HG03439 (cell line): Measurements from ENCODE around the gene RAD51C.
"Not testable (repeated sequence)": the region's sequence is repeated elsewhere in the genome, so short reads cannot be mapped to it uniquely, and the experiment has no call there.

Experiments
- ATAC-seq: cut with Tn5 transposase; IDR thresholded peaks from one replicate; pipeline ENCODE4 v1.9.1; 2021; ENCODE audit warnings: mild to moderate bottlenecking, moderate library complexity; ENCODE audit not compliant: unreplicated experiment

RAD51C gene

DNA sequence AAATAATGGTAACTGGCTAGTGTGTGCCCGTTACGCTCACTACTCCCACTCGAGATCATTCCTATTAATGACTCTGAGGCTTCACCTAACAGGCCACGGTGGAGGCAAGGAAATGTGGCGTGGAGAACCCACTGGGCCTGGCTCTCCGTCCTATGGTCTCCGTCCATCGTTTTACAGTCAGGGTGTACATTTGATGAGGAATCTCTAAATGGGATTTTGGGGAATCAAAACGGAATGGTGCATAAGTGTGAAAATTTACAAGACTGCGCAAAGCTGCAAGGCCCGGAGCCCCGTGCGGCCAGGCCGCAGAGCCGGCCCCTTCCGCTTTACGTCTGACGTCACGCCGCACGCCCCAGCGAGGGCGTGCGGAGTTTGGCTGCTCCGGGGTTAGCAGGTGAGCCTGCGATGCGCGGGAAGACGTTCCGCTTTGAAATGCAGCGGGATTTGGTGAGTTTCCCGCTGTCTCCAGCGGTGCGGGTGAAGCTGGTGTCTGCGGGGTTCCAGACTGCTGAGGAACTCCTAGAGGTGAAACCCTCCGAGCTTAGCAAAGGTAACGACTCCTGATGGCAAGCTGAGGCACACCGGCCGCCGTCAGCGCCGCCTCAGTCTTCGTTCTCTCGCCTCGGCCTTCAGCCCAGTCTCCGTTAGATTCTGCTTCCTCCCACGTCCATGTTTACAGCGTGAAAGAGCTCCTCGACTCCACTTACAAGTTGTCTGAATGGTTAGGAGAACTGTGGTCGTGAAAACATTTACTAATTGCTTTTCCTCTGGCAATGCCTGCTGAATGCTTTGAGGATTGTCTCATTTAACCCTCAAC is at the start of gene RAD51C:
Gene RAD51C (plus strand): TSS at position 364 of the 817 bp plus-strand sequence. CDS start 42 bp downstream, at position 406.
- peak; percentile 91 for ATAC-seq

- ATAC-seq: no peak
Observed at GRCh38 chr17:58643147-58643546, 49.3 kb upstream of the RAD51C start.

DNA sequence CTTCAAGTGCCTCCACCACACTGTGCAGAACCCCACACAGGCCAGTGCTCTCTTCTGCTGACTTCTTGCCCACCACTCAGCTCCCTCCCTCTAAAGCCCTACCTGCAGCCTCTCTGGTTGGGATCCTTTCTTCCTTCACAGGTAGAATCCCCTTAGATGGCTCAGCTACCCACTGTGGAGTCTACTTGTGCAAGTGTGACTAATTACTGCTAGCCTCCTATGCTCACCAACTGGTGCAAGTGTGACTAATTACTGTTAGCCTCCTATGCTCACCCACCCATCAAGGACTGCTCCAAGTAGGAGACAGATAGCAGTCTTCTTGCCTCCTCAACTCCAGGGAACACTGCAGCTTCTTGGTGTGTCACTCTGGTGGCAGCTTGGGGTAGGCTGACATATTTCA is 44.2 kb upstream of the RAD51C start:
- ATAC-seq: no peak

DNA sequence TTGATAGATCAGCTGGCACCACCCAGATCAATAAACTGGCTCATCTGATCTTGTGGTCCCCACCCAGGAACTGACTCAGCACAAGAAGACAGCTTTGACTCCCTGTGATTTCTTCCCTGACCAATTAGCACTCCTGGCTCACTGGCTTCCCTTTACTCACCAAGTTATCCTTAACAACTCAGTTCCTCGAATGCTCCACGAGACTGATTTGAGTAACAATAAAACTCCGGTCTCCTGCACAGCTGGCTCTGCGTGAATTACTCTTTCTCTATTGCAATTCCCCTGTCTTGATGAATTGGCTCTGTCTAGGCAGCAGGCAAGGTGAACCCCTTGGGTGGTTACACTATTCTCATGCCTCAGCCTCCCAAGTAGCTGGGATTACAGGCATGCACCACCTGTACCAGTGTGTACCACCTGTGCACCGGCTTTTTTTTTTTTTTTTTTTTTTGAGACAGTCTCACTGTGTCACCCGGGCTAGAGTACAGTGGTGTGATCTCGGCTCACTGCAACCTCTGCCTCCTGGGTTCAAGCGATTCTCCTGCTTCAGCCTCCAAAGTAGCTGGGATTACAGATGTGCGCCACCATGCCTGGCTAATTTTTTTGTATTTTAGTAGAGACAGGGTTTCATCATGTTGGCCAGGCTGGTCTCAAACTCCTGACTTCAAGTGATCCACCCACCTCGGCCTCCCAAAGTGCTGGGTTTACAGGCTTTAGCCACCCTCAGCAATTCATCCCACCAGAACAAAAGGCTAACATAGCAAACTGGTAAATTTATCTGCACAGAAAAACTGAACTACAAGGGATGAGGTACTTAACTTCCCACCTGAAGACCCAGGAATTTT is 34.2 kb upstream of the RAD51C start:
- ATAC-seq: not testable (repeated sequence)

GRCh38 chr17:58658804-58659713 is 33.3 kb upstream of the RAD51C start:
- peak; percentile 67 for ATAC-seq

GRCh38 chr17:58659714-58660084 is 32.7 kb upstream of the RAD51C start:
- ATAC-seq: not testable (repeated sequence)

DNA sequence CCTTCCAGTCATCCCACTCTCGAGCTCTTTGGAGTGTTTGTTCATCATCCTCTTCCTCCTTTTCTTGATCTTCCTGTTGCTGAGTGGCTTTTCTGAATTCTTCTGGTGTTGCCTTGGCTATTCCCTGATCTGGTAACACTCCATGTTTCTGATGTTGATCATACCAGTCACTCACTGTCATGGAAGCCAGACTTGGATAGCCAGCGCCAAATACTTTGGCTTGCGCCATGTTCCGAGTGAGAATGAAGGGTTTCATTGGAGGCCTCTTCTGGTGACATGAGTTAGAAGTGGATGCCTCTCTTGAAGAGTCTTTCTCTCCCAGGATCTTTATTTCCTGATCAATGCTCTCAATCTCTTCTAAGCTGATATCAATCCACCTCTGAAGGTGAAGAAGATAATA is 31.8 kb upstream of the RAD51C start:
- ATAC-seq: no peak

GRCh38 chr17:58661499-58661898 is 30.9 kb upstream of the RAD51C start:
- ATAC-seq: no peak

DNA sequence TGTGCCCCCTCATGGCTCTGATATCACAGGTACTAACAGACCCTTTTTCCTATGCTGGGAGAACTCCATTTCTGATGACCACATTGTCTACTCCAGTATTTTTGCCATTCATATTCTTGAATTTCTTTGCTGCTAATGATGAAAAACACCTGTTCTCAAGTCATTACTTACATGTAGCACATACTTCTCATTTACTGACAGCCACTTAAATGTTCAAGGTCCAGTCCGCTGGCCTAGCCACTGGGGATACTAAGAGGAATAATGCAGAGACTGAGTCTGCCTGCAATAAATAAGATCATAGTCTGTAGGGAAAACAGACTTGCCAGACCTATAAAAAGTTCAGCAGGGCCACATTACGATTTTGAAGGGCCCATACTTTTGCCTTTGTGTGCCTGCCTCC is 28.1 kb upstream of the RAD51C start:
- no peak for ATAC-seq

GRCh38 chr17:58665946-58666857 is 26.2 kb upstream of the RAD51C start:
- no peak for ATAC-seq

DNA sequence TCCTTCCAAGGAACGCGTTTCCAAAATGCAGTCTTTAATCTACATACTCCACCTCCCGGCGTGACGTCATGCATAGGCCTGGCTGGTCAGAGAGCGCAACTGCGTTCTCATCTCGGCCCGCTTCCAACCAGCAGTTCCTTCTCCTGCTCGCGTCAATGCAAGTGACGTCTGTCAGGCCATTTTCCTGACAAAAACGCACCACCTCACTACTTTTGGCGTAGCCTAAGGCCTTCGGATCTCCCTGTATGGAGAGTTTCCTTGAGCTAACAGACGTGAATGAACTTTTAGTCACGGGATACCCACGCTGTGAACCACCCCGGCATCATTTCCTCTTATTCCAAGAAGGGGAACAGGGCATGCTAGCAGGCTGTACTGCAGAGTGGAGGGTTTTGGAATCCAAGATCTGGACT is 25.5 kb upstream of the RAD51C start:
- ATAC-seq: no peak

DNA sequence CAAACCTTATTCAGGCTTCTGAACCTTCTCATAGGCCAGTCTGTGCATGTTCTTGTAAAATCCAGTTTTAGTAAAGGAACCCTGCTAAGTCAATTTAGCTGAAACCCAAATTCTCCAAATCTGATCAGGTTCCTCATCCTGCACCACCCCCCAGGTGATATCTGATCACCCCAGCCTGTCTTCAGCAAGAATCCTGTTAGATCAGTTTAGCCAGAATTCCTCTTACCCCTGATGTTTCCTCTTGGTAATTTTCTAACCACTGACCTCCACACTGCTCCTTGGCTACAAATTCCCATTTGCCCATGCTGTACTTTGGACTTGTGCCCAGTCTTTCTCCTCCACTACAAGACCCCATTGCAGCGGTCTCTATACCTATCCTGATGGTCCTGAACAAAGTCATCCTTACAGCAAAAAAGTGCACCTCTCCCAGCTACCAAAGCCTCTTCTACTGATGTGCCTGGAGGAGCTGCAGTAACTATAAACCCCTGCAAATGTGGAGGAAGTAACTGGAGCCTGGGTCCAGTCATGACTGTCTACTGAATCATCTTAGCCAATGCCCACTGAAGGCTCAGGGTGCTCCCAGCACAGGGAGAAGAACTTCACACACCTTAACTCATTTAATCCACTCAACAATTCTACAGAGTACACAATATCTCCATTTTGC is 24.3 kb upstream of the RAD51C start:
- no peak for ATAC-seq

DNA sequence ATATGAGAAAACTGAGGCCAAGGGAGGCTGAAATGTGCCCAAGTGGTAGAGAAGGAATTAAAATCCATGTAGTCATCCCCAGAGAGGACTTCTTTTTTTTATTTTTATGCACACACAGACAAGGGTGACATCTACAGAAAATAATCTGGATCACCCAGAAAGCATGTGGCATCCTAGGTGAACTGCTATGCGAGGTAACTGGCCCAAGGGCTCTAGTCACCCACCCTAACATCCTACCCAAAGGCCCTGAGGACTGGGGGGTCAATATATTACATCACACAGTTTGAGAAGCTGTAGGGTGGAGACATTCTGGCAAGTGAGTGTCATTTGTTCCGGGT is 23.8 kb upstream of the RAD51C start:
- ATAC-seq: no peak

DNA sequence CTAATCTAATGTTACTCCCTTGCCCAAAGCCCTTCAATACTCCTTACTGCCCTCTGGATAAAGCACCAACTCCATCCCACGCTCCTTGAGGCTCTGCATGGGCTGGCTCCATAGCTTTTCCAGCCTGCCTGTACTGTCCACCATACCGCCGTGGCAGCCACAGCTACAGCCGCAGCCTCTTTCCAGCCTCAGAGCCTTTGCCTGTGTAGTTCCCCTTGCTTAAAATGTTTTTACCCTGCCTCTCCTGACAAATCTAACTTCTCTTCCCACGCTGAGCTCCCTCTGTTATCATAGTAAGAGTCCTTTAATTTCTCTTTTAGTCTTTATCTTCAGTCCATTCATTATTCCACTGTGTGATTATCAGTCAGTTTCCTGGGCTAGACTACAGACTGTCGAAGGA is 22.5 kb upstream of the RAD51C start:
- no peak for ATAC-seq

- no peak for ATAC-seq
Observed at GRCh38 chr17:58671969-58672368, 20.4 kb upstream of the RAD51C start.

- ATAC-seq: no peak
Observed at GRCh38 chr17:58677194-58677880, 15.1 kb upstream of the RAD51C start.

DNA sequence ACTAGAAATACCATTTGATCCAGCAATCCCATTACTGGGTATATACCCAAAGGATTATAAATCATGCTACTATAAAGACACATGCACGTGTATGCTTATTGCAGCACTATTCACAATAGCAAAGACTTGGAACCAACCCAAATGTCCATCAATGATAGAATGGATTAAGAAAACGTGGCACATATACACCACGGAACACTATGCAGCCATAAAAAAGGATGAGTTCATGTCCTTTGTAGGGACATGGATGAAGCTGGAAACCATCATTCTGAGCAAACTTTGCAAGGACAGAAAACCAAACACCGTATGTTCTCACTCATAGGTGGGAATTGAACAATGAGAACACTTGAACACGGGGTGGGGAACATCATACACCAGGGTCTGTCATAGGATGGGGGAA is 14.1 kb upstream of the RAD51C start:
- ATAC-seq: not testable (repeated sequence)

GRCh38 chr17:58679263-58680037 is 13.0 kb upstream of the RAD51C start:
- peak; percentile 73 for ATAC-seq
